NT2/D1 (cell line): Measurements from ENCODE around the gene LAMB2.

Experiments used
- SUZ12 ChIP-seq: IDR thresholded peaks from 2 replicates; pipeline ENCODE4 v1.6.1; 2011; ENCODE audit not compliant: insufficient read length, insufficient read depth; ENCODE audit errors: extremely low read depth
- YY1 ChIP-seq: IDR thresholded peaks from 2 replicates; pipeline ENCODE4 v1.6.1; 2011; ENCODE audit not compliant: insufficient read length, insufficient read depth

DNA sequence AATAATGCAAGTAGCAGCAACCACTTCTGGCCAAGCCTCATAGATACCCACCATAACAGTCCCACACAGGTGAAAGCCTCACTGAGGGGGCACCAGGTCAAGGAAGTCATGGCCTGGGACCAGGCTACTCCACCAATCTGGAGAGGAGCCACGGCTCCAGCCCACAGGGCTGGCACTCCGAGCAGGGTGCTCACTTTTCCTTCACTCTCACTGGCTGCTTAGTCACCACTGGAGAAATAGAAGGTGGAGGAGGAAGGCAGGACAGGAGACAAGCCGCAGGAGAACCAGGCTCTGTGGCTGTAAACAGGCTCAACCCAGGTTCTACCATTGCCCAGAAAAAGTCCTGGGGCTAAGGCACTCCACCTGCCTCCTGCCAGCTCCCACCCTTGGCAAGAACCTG lies 13.4 kb downstream of the LAMB2 start:
- TF ChIP-seq YY1: no peak
- no peak for TF ChIP-seq SUZ12
